ENCODE results near the gene OPCML.

OPCML gene

GRCh38 chr11:133337193-133337592 is 195.1 kb downstream of the OPCML start:
- H3K4me3 ChIP-seq (replicated peaks; ENCODE audit: low read depth, low read length): no peak overlapping the region
- no peak for TF ChIP-seq CTCF (IDR thresholded peaks at IDR 0.05; ENCODE audit: low read length, missing control alignments)
- no peak for DNase-seq (ENCODE audit: low read depth)

- no peak for TF ChIP-seq CTCF (IDR thresholded peaks at IDR 0.05; ENCODE audit: low read length, missing control alignments)
- no peak overlapping the region for H3K4me3 ChIP-seq (replicated peaks; ENCODE audit: low read depth, low read length)
- DNase-seq (ENCODE audit: low read depth): no peak
Measured at GRCh38 chr11:133331031-133331430, 201.3 kb downstream of the OPCML start.

GRCh38 chr11:133326849-133327248 is 205.5 kb downstream of the OPCML start:
- no peak for TF ChIP-seq CTCF (IDR thresholded peaks at IDR 0.05; ENCODE audit: low read length, missing control alignments)
- DNase-seq (ENCODE audit: low read depth): no peak
- H3K4me3 ChIP-seq (replicated peaks; ENCODE audit: low read depth, low read length): no peak overlapping the region

- no peak for DNase-seq (ENCODE audit: low read depth)
- H3K4me3 ChIP-seq (replicated peaks; ENCODE audit: low read depth, low read length): no peak overlapping the region
- no peak for TF ChIP-seq CTCF (IDR thresholded peaks at IDR 0.05; ENCODE audit: low read length, missing control alignments)
Measured at GRCh38 chr11:133326332-133326731, 206.0 kb downstream of the OPCML start.

GRCh38 chr11:133325711-133326110 is 206.6 kb downstream of the OPCML start:
- H3K4me3 ChIP-seq (replicated peaks; ENCODE audit: low read depth, low read length): no peak overlapping the region
- no peak for DNase-seq (ENCODE audit: low read depth)
- no peak for TF ChIP-seq CTCF (IDR thresholded peaks at IDR 0.05; ENCODE audit: low read length, missing control alignments)

GRCh38 chr11:133323354-133323753 is 208.9 kb downstream of the OPCML start:
- H3K4me3 ChIP-seq (replicated peaks; ENCODE audit: low read depth, low read length): no peak overlapping the region
- TF ChIP-seq CTCF (IDR thresholded peaks at IDR 0.05; ENCODE audit: low read length, missing control alignments): no peak
- no peak for DNase-seq (ENCODE audit: low read depth)

GRCh38 chr11:133318221-133318620 is 214.1 kb downstream of the OPCML start:
- no peak for TF ChIP-seq CTCF (IDR thresholded peaks at IDR 0.05; ENCODE audit: low read length, missing control alignments)
- H3K4me3 ChIP-seq (replicated peaks; ENCODE audit: low read depth, low read length): no peak overlapping the region
- DNase-seq (ENCODE audit: low read depth): no peak
